ENCODE measurements around the gene ZNF581. TPM values are rescaled to one million over a fixed set of nuclear protein-coding genes. Genes with fewer than 3 reads are reported as not detected.

Gene ZNF581
- total RNA-seq, 1 donor from 2014 or later = 27.2 TPM

DNA sequence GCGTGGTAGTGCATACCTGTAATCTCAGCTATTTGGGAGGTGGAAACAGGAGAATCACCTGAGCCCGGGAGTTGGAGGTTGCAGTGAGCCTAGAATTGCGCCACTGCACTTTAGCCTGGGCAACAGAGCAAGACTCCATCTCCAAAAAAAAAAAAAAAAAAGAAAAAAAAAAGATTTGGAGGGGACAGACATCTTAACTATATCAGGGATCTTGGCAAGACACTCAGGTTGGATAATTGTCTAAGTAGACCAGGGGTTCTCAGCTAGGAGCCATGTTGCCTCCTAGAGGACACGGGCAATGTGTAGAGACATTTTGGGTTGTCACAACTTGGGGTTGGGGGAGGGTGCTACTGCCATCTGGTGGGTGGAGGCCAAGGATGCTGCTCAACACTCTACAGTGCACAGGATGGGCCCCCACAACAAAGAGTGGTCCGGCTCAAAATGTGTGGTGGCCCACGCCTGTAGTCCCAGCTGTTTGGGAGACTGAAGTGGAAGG, 4.5 kb upstream of the ZNF581 start:
- peak; percentile 68 for TF ChIP-seq CTCF (conservative IDR thresholded peaks at IDR 0.05; ENCODE audit: low read depth, low read length)
- DNase-seq (ENCODE audit: low read depth) = no peak
- H3K4me3 ChIP-seq (ENCODE audit: low read depth, low read length) = no peak overlapping the region

GRCh38 chr19:55640043-55640576, 3.3 kb upstream of the ZNF581 start:
- no peak for DNase-seq (ENCODE audit: low read depth)
- H3K4me3 ChIP-seq (ENCODE audit: low read depth, low read length) = peak overlapping the region; percentile 85
- peak; percentile 50 for TF ChIP-seq CTCF (conservative IDR thresholded peaks at IDR 0.05; ENCODE audit: low read depth, low read length)

GRCh38 chr19:55640577-55641425, 2.6 kb upstream of the ZNF581 start, which contains the start of gene ZNF580:
TSS of gene ZNF580 (plus strand) at chr19:55641002. CDS start at chr19:55642509, 1,507 bp downstream.
- DNase-seq (ENCODE audit: low read depth) = no peak
- peak within 1 kb of the TSS; percentile 85 for H3K4me3 ChIP-seq (ENCODE audit: low read depth, low read length)
- no peak for TF ChIP-seq CTCF (conservative IDR thresholded peaks at IDR 0.05; ENCODE audit: low read depth, low read length)

DNA sequence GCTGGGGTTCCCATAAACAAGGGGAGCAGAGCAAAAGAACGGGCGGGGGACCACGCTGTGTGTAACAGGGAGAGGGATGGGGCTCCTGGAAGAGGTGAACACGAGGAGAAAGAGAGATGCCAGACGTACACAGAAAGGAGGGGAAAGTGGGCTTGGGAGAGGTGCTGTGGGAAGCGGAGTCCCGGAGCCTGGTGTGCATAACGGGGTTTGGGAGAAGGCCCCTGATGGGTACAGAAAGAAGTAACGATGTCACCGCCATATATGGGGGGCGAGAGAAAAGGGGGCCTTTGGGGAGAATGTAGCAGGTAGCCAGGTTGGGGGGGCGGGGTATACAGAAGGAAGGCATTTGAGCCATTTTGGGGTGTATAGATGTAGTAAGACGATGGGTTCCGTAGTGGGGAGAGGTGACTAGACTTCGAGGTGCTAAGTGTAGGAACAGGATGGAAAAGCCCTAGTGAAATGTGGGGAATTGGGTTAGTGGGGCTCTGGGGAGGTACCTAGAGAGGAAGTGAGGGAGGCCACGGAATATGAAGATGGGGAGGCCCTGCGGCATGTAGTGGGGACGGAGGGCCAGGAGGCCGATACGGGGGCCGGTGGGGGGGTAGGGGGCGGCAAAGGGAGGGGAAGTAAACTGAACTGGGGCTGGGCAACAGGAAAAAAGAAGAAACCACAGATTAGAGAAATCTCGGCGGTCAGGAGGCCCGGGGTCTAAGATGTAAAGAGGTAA, 1.9 kb upstream of the ZNF581 start:
- no peak for DNase-seq (ENCODE audit: low read depth)
- peak overlapping the region; percentile 85 for H3K4me3 ChIP-seq (ENCODE audit: low read depth, low read length)
- TF ChIP-seq CTCF (conservative IDR thresholded peaks at IDR 0.05; ENCODE audit: low read depth, low read length) = no peak

- H3K4me3 ChIP-seq (ENCODE audit: low read depth, low read length) = peak overlapping the region; percentile 85
- DNase-seq (ENCODE audit: low read depth) = no peak
- no peak for TF ChIP-seq CTCF (conservative IDR thresholded peaks at IDR 0.05; ENCODE audit: low read depth, low read length)
Observed at GRCh38 chr19:55642153-55643002, 1.1 kb upstream of the ZNF581 start.

GRCh38 chr19:55643887-55644176, 383 bp downstream of the ZNF581 start:
- H3K4me3 ChIP-seq (ENCODE audit: low read depth, low read length) = peak overlapping the region; percentile 85
- no peak for TF ChIP-seq CTCF (conservative IDR thresholded peaks at IDR 0.05; ENCODE audit: low read depth, low read length)
- DNase-seq (ENCODE audit: low read depth) = no peak
